NB4 (cell line): Measurements from ENCODE around the gene KCNIP4.

Experiments used
- CTCF ChIP-seq: IDR thresholded peaks from one replicate; pipeline ENCODE4 v1.5.1; 2012; ENCODE audit warnings: low read depth, low read length
- MYC ChIP-seq: IDR thresholded peaks from 2 replicates; pipeline ENCODE4 v1.6.1; 2011; ENCODE audit warnings: low read depth, low read length
- POLR2A ChIP-seq: IDR thresholded peaks from 2 replicates; pipeline ENCODE4 v1.6.1; 2011; ENCODE audit warnings: mild to moderate bottlenecking; ENCODE audit not compliant: insufficient read length; ENCODE audit errors: extremely low read depth
- TF ChIP-seq, protein P1 (sequence below): IDR thresholded peaks from 2 replicates; pipeline ENCODE4 v1.6.1; 2011; ENCODE audit warnings: low read depth, low read length

DNA sequence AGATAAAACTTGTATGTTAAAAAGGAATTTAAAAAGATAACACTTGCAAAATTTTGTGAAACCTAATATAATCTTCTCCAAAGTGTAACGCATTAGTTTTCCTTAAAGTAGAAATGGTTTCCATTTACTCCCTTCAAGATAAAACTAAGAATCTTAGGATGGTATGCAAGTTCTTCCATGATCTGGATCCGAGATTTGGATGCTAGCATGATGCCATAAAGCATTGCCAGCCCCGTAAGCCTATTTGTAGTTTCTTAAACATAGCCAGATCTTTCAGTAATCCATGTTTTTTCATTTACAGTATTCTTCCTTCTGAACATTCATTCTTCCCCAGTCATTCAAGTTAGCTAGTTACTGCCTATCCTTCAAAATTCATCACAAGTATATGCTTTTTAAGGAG is 572.4 kb downstream of the KCNIP4 start:
- TF ChIP-seq POLR2A, result no peak
- no peak for TF ChIP-seq CTCF
- TF ChIP-seq MYC, result no peak
- TF ChIP-seq, protein P1, sequence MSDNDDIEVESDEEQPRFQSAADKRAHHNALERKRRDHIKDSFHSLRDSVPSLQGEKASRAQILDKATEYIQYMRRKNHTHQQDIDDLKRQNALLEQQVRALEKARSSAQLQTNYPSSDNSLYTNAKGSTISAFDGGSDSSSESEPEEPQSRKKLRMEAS, result no peak
